ENCODE measurements around the gene CAPN2.

DNA sequence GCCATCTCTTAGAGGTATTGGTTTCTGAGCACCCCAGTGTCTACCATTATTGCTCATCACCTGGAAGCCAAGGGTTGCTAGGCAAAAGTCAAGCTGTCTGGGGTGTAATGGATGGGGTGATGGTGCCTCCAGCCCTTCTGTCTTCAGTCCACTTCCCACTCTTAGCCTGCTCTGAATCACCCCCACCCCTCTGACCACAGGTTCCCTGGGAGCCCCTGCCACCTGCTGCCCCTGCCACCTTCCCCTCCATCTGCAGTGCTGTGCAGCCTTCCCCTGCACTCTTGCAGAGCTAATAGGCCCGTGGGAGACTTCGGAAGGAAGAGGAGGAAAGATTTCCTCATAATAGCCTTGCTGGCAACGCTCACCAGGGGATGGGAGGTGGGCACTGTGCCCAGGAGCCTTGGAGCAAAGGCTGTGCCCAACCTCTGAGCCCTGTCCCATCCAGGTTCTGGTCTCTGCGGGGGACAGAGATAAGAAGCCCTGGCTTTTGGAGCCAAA is 35.5 kb downstream of the CAPN2 start:
- TF ChIP-seq, protein P1, sequence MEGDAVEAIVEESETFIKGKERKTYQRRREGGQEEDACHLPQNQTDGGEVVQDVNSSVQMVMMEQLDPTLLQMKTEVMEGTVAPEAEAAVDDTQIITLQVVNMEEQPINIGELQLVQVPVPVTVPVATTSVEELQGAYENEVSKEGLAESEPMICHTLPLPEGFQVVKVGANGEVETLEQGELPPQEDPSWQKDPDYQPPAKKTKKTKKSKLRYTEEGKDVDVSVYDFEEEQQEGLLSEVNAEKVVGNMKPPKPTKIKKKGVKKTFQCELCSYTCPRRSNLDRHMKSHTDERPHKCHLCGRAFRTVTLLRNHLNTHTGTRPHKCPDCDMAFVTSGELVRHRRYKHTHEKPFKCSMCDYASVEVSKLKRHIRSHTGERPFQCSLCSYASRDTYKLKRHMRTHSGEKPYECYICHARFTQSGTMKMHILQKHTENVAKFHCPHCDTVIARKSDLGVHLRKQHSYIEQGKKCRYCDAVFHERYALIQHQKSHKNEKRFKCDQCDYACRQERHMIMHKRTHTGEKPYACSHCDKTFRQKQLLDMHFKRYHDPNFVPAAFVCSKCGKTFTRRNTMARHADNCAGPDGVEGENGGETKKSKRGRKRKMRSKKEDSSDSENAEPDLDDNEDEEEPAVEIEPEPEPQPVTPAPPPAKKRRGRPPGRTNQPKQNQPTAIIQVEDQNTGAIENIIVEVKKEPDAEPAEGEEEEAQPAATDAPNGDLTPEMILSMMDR (IDR thresholded peaks at IDR 0.05) = no peak
- TF ChIP-seq POLR2A (IDR thresholded peaks at IDR 0.05) = no peak
- no peak for TF ChIP-seq EP300 (IDR thresholded peaks at IDR 0.05)
